Ishikawa (cell line): ENCODE measurements around the gene BUD23.
A peak's percentile ranks its signal among the peaks of the same experiment; 100 is the strongest.

Experiments
- CEBPB ChIP-seq: IDR thresholded peaks from 2 replicates; pipeline ENCODE4 v1.6.1; 2012
- CREB1 ChIP-seq: IDR thresholded peaks from 2 replicates; pipeline ENCODE4 v1.6.1; 2012; ENCODE audit warnings: low read depth
- EGR1 ChIP-seq: IDR thresholded peaks from 2 replicates; pipeline ENCODE4 v1.6.1; 2012
- EP300 ChIP-seq: IDR thresholded peaks from 2 replicates; pipeline ENCODE4 v1.6.1; 2012; ENCODE audit warnings: borderline replicate concordance
- FOXM1 ChIP-seq: IDR thresholded peaks from 2 replicates; pipeline ENCODE4 v1.6.1; 2012; ENCODE audit warnings: low read depth, borderline replicate concordance
- NFIC ChIP-seq: IDR thresholded peaks from 2 replicates; pipeline ENCODE4 v1.6.1; 2012
- RAD21 ChIP-seq: IDR thresholded peaks from 2 replicates; pipeline ENCODE4 v1.6.1; 2012; ENCODE audit warnings: low read depth
- TAF1 ChIP-seq: IDR thresholded peaks from 2 replicates; pipeline ENCODE4 v1.6.1; 2012; ENCODE audit warnings: low read depth, mild to moderate bottlenecking
- TCF12 ChIP-seq: IDR thresholded peaks from 2 replicates; pipeline ENCODE4 v1.6.1; 2012; ENCODE audit warnings: low read depth
- TEAD4 ChIP-seq: IDR thresholded peaks from 2 replicates; pipeline ENCODE4 v1.6.1; 2012
- YY1 ChIP-seq: IDR thresholded peaks from 2 replicates; pipeline ENCODE4 v1.6.1; 2012; ENCODE audit warnings: low read depth
- ZBTB7A ChIP-seq: IDR thresholded peaks from 2 replicates; pipeline ENCODE4 v1.6.1; 2012; ENCODE audit warnings: low read depth
- TF ChIP-seq, protein P1 (sequence below): IDR thresholded peaks from 2 replicates; pipeline ENCODE4 v1.6.1; 2012
- TF ChIP-seq, protein P2 (sequence below): IDR thresholded peaks from 2 replicates; pipeline ENCODE4 v1.6.1; 2012
- TF ChIP-seq, protein P3 (sequence below): IDR thresholded peaks from 2 replicates; pipeline ENCODE4 v1.6.1; 2012; ENCODE audit warnings: low read depth, mild to moderate bottlenecking

The BUD23 gene

DNA sequence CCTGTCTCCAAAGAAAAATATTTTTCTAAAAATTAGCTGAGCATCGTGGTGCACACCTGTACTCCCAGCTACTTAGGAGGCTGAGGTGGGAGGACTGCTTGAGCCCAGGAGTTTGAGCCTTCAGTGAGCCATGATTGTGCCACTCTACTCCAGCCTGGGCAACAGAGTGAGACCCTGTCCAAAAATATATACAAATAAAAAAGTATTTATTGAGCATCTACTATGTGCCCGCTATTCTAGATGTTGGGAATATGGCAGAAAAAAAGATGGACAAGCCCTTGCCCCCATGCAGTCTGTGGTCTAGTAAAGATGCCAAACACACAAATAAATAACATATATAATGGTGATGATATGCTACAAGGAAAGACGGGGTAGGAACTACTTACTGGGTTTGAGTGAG is 40.4 kb downstream of the BUD23 start:
- TF ChIP-seq TEAD4 (no peak), EP300 (no peak), EGR1 (no peak), CEBPB (no peak), TAF1 (no peak)
- TF ChIP-seq, protein P1, sequence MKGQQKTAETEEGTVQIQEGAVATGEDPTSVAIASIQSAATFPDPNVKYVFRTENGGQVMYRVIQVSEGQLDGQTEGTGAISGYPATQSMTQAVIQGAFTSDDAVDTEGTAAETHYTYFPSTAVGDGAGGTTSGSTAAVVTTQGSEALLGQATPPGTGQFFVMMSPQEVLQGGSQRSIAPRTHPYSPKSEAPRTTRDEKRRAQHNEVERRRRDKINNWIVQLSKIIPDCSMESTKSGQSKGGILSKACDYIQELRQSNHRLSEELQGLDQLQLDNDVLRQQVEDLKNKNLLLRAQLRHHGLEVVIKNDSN = no peak

DNA sequence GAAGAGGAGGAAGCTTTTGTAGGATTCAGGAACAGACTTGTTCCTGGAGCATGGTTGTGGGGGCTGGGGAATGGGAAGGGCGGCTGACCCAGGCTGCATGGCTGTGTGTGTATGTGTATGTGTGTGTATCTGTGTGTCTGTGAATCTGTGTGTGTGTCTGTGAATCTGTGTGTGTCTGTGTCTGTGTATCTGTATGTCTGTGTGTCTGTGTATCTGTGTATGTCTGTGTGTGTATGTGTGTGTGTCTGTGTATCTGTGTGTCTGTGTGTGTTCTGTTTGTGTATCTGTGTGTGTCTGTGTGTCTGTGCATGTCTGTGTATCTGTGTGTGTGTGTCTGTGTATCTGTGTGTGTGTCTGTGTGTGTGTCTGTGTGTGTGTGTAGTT is 42.7 kb downstream of the BUD23 start:
- TF ChIP-seq FOXM1 = no peak
- TF ChIP-seq, protein P2, sequence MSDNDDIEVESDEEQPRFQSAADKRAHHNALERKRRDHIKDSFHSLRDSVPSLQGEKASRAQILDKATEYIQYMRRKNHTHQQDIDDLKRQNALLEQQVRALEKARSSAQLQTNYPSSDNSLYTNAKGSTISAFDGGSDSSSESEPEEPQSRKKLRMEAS = no peak
- TF ChIP-seq EP300 = no peak
- TF ChIP-seq RAD21 = no peak
- TF ChIP-seq, protein P3, sequence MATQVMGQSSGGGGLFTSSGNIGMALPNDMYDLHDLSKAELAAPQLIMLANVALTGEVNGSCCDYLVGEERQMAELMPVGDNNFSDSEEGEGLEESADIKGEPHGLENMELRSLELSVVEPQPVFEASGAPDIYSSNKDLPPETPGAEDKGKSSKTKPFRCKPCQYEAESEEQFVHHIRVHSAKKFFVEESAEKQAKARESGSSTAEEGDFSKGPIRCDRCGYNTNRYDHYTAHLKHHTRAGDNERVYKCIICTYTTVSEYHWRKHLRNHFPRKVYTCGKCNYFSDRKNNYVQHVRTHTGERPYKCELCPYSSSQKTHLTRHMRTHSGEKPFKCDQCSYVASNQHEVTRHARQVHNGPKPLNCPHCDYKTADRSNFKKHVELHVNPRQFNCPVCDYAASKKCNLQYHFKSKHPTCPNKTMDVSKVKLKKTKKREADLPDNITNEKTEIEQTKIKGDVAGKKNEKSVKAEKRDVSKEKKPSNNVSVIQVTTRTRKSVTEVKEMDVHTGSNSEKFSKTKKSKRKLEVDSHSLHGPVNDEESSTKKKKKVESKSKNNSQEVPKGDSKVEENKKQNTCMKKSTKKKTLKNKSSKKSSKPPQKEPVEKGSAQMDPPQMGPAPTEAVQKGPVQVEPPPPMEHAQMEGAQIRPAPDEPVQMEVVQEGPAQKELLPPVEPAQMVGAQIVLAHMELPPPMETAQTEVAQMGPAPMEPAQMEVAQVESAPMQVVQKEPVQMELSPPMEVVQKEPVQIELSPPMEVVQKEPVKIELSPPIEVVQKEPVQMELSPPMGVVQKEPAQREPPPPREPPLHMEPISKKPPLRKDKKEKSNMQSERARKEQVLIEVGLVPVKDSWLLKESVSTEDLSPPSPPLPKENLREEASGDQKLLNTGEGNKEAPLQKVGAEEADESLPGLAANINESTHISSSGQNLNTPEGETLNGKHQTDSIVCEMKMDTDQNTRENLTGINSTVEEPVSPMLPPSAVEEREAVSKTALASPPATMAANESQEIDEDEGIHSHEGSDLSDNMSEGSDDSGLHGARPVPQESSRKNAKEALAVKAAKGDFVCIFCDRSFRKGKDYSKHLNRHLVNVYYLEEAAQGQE = no peak
- TF ChIP-seq, protein P1 = no peak
- no peak for TF ChIP-seq EGR1
- TF ChIP-seq NFIC = no peak
- TF ChIP-seq ZBTB7A = no peak
- TF ChIP-seq CEBPB = no peak
- no peak for TF ChIP-seq CREB1
- TF ChIP-seq TCF12 = no peak
- no peak for TF ChIP-seq YY1
- TF ChIP-seq TEAD4 = no peak

DNA sequence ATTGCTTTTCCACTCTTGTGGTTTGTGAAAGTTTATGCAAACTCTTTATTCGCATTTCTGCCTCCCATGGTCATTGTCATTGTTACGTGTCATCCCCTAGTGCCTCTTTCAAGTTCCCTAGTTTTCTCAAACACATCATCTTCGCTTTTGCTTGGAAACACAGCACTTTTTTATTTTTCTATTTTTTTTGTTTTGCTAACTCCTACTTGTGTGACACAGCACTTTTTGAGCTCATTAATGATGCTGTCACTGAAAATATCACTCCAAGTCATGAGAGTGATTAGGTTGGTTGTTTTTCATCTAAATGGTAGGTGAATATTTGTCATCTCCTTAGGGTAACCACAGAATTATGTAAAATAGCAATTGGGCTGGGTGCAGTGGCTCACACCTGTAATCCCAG is 44.6 kb downstream of the BUD23 start:
- TF ChIP-seq, protein P2 = no peak
- TF ChIP-seq RAD21 (no peak), NFIC (no peak), TCF12 (no peak), CEBPB (no peak), YY1 (no peak), TAF1 (no peak), CREB1 (no peak), TEAD4 (no peak), FOXM1 (no peak), ZBTB7A (no peak), EGR1 (no peak), EP300 (no peak)
- TF ChIP-seq, protein P3 = no peak
- TF ChIP-seq, protein P1 = no peak

DNA sequence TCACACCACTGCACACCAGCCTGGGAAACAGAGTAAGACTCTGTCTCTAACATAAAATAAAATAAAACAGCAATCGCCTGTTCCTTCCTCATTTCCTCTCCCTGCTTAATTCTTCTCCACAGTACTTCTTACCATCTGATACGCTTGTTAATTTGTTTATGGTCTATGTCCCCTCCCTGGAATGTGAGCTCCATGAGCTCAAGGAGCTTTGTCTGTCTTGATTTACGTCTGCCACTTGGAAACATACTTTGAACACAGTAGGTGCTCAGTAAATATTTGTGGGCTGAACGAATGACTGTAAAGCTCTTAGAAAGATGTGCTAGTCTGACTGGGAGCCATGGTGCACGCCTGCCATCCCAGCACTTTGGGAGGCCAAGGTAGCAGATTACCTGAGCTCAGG is 45.2 kb downstream of the BUD23 start:
- TF ChIP-seq ZBTB7A = no peak
- 0 out of 2 replicates have a peak, but pooled peaks have one; percentile 26 for TF ChIP-seq TEAD4
- TF ChIP-seq, protein P2 = no peak

DNA sequence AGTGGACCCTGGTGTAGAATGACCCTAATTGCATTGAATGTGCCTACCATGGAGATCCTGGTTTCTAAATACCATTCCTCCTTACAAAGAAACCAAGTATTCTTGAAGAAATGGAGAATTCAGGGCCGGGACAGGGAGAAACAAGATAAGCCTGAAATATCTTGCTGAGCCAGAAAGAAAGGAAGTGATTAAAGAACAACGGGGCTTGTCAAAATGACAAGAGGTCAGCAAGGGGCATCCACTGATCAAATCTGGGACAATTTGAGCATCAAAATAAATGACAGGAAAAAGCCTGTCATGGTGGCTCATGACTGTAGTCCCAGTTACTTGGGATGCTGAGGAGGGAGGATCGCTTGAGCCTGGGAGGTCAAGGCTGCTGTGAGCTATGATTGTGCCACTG is 47.1 kb downstream of the BUD23 start:
- TF ChIP-seq FOXM1 (no peak), EP300 (no peak), TEAD4 (no peak), CREB1 (no peak), NFIC (no peak), YY1 (no peak), RAD21 (no peak), CEBPB (no peak), EGR1 (no peak), TCF12 (no peak), TAF1 (no peak), ZBTB7A (no peak)
- TF ChIP-seq, protein P1 = no peak
- TF ChIP-seq, protein P3 = no peak
- TF ChIP-seq, protein P2 = no peak
